Body of pancreas (tissue), 4 donors: ENCODE data around the gene BLID. TPM values are rescaled to one million over a fixed set of nuclear protein-coding genes. Genes with fewer than 3 reads are reported as not detected.

Experiments
- ATAC-seq: fragments of 150-250 bp; one replicate; pipeline ENCODE4 v1.9.1; 2016
- DNase-seq, 4 donors: peaks; one replicate each; pipeline ENCODE4 v3.0.0-alpha.2; 2019
- H3K27ac ChIP-seq, 4 donors: fragments of 200-600 bp; sonication (generic); 1 replicate in 3 of 4; 2 replicates in 1 of 4; pipeline versions ENCODE4 v1.5.1 to v1.6.1; 2016 to 2019; ENCODE audit warnings: mild to moderate bottlenecking in 1 of 4, mixed read lengths in 1 of 4, moderate library complexity in 1 of 4
- H3K27me3 ChIP-seq, 2 donors: fragments of 200-600 bp; sonication (generic); one replicate each; pipeline ENCODE4 v1.6.0; 2016; ENCODE audit warnings: mild to moderate bottlenecking in 1 of 2
- H3K36me3 ChIP-seq, 2 donors: fragments of 200-600 bp; sonication (generic); replicated peaks in 1 of 2; 2 replicates each; pipeline ENCODE4 v1.5.1; 2016; ENCODE audit warnings: low read depth in 2 of 2; ENCODE audit not compliant: insufficient read depth in 1 of 2
- H3K4me1 ChIP-seq: fragments of 200-600 bp; sonication (generic); one replicate; pipeline ENCODE4 v1.6.0; 2016
- H3K4me3 ChIP-seq, 2 donors: fragments of 200-600 bp; sonication (generic); 1 replicate in 1 of 2; 2 replicates in 1 of 2; pipeline ENCODE4 v1.5.1; 2016 to 2019
- H3K9me3 ChIP-seq, 3 donors: fragments of 200-600 bp; sonication (generic); 1 replicate in 2 of 3; 2 replicates in 1 of 3; pipeline ENCODE4 v1.5.1; 2016
- CTCF ChIP-seq, 7 experiments: fragments of 450-650 bp in 4 of 7; fragments of 200-600 bp in 3 of 7; sonication (generic) in 3 of 7; IDR thresholded peaks; one replicate each; pipeline ENCODE4 v1.5.1; 2016 to 2019; ENCODE audit warnings: antibody characterized with exemption in 7 of 7
- POLR2A ChIP-seq, 3 donors: fragments of 450-650 bp; IDR thresholded peaks; one replicate each; pipeline ENCODE4 v1.6.1; 2016; ENCODE audit warnings: antibody characterized with exemption in 3 of 3, mild to moderate bottlenecking in 2 of 3
- WGBS, 2 donors: methylation state at CpG; one replicate each; pipeline ENCODE4 v1.1.5; 2017; 5-methylcytosine and 5-hydroxymethylcytosine counted together
- intact Hi-C: fragments of 100-400 bp; cut with DNase I; formaldehyde crosslinking; loops from one replicate; pipeline ENCODE4 v1.15.1; 2023
- total RNA-seq, 2 donors: library from RNA; depleted of rRNA; stranded (reverse); fragments of >200 nt; gene quantifications; one replicate each; pipeline ENCODE4 v1.1.0, GENCODE V29; 2016

BLID gene
- not detected for total RNA-seq

- H3K36me3 ChIP-seq: no peaks in the 10 kb centered on the region
- intact Hi-C loops: no loop called here
- no peak within 1 kb of the TSS for H3K4me3 ChIP-seq
- WGBS, 2 donors: 68 to 69% methylated on average over 11 of the region's 11 CpGs
- H3K4me1 ChIP-seq: no peaks in the 10 kb centered on the region
- no peaks in the 10 kb centered on the region for H3K27me3 ChIP-seq
- DNase-seq (peak; percentile 24 to 55 (median 27)), ATAC-seq (peak; percentile 35)
- TF ChIP-seq CTCF (IDR thresholded peaks at IDR 0.05) (peak; percentile 13 to 48 (median 31)), POLR2A (IDR thresholded peaks at IDR 0.05) (no peak)
- H3K27ac ChIP-seq: no peak within 1 kb of the TSS
- no peaks in the 10 kb centered on the region for H3K9me3 ChIP-seq
Observed at GRCh38 chr11:122115524-122116379, at the start of gene BLID. TSS of gene BLID (minus strand) at chr11:122116215. CDS start at chr11:122115922, 293 bp downstream.

- no peak for DNase-seq
- intact Hi-C loops: no loop called here
- ATAC-seq: no peak
- Histone ChIP-seq H3K27me3 (no peaks in the 10 kb centered on the region), H3K9me3 (no peaks in the 10 kb centered on the region), H3K36me3 (no peaks in the 10 kb centered on the region), H3K27ac (no peak overlapping the region), H3K4me1 (no peaks in the 10 kb centered on the region), H3K4me3 (no peak overlapping the region)
- 58 to 61% methylated on average over 3 of the region's 3 CpGs for WGBS, 2 donors
- TF ChIP-seq CTCF (IDR thresholded peaks at IDR 0.05) (no peak), POLR2A (IDR thresholded peaks at IDR 0.05) (no peak)
Observed at GRCh38 chr11:122163053-122163819, 47.2 kb upstream of the BLID start.

- H3K36me3 ChIP-seq: no peaks in the 10 kb centered on the region
- no peak for DNase-seq
- H3K27ac ChIP-seq: no peak overlapping the region
- no peak for ATAC-seq
- TF ChIP-seq CTCF (IDR thresholded peaks at IDR 0.05) (no peak), POLR2A (IDR thresholded peaks at IDR 0.05) (no peak)
- WGBS, 2 donors: 66 to 74% methylated on average over 2 of the region's 2 CpGs
- intact Hi-C loops: no loop called here
- H3K4me1 ChIP-seq: no peaks in the 10 kb centered on the region
- no peaks in the 10 kb centered on the region for H3K9me3 ChIP-seq
- H3K4me3 ChIP-seq: no peak overlapping the region
- H3K27me3 ChIP-seq: no peaks in the 10 kb centered on the region
Observed at GRCh38 chr11:122162095-122162494, 46.1 kb upstream of the BLID start.

- intact Hi-C loops: no loop called here
- Histone ChIP-seq H3K9me3 (no peaks in the 10 kb centered on the region), H3K4me3 (no peak overlapping the region), H3K4me1 (no peaks in the 10 kb centered on the region), H3K36me3 (no peaks in the 10 kb centered on the region), H3K27ac (no peak overlapping the region), H3K27me3 (no peaks in the 10 kb centered on the region)
- 65 to 69% methylated on average over 5 to 6 of the region's 6 CpGs for WGBS, 2 donors
- TF ChIP-seq CTCF (IDR thresholded peaks at IDR 0.05) (no peak), POLR2A (IDR thresholded peaks at IDR 0.05) (no peak)
- DNase-seq (no peak), ATAC-seq (no peak)
Observed at GRCh38 chr11:122160841-122161590, 45.0 kb upstream of the BLID start.
